Endothelial cell of umbilical vein (primary cell): ENCODE data around the gene TBCD.

Experiments used
- EZH2 ChIP-seq: IDR thresholded peaks from 2 replicates; pipeline ENCODE4 v1.6.1; 2012; ENCODE audit warnings: borderline replicate concordance, low read depth, mild to moderate bottlenecking, moderate library complexity, low read length, inconsistent platforms; ENCODE audit not compliant: severe bottlenecking
- POLR2AphosphoS5 ChIP-seq: IDR thresholded peaks from 2 replicates; pipeline ENCODE4 v1.6.1; 2012; ENCODE audit warnings: low read depth, mild to moderate bottlenecking, control low read depth, low read length, moderate library complexity; ENCODE audit not compliant: insufficient read depth
- TF ChIP-seq, protein P1 (sequence below), 2 donors: IDR thresholded peaks; 1 replicate in 1 of 2; 2 replicates in 1 of 2; pipeline ENCODE4 v1.5.1; 2011; ENCODE audit warnings: low read length in 2 of 2, mild to moderate bottlenecking in 2 of 2, moderate library complexity in 2 of 2, control low read depth in 1 of 2, inconsistent platforms in 1 of 2, low read depth in 1 of 2; ENCODE audit not compliant: insufficient read depth in 1 of 2; ENCODE audit errors: extremely low read depth in 1 of 2
- TF ChIP-seq, protein P2 (sequence below): IDR thresholded peaks from 2 replicates; pipeline ENCODE4 v1.6.1; 2011; ENCODE audit not compliant: insufficient read depth, insufficient read length

DNA sequence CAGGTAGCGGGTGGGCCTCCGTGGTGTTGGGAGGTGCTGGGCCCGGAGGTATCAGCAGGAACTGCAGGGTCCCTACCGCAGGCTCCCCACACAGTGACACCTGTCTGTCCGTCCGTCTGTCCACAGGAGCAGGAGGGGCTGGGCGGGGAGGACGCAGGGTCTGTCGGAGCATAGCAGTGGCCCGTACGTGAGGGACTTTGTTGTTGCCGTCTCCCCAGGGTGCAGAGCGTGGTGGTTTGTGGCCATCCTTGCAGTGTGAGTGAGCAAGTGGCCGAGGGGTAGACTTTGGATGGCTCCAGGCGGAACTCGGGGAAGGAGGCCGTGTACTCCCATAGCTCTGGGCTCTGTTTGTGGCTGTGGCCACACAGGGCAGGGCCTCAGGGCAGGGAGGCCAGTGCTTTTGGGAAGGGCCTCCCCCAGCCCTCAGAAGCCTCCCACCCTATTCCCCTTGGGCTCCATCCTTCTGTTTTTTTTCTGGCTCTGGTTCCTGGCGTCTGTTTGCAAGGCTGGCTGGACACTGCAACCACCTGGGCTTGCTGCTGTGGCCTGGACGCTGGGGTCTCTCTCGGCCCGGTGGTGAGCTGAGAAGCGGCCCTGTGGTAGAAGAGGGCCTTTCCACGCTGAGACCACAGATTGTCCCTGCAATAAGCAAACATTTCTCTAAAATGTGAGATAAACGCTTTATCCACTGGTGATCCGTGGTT is 128.9 kb downstream of the TBCD start:
- TF ChIP-seq, protein P1, sequence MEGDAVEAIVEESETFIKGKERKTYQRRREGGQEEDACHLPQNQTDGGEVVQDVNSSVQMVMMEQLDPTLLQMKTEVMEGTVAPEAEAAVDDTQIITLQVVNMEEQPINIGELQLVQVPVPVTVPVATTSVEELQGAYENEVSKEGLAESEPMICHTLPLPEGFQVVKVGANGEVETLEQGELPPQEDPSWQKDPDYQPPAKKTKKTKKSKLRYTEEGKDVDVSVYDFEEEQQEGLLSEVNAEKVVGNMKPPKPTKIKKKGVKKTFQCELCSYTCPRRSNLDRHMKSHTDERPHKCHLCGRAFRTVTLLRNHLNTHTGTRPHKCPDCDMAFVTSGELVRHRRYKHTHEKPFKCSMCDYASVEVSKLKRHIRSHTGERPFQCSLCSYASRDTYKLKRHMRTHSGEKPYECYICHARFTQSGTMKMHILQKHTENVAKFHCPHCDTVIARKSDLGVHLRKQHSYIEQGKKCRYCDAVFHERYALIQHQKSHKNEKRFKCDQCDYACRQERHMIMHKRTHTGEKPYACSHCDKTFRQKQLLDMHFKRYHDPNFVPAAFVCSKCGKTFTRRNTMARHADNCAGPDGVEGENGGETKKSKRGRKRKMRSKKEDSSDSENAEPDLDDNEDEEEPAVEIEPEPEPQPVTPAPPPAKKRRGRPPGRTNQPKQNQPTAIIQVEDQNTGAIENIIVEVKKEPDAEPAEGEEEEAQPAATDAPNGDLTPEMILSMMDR (IDR thresholded peaks at IDR 0.05; ENCODE audit: extremely low read depth in 1 of 2, insufficient read depth in 1 of 2, low read depth in 1 of 2, low read length in 2 of 2): no peak
- TF ChIP-seq EZH2: no peak
- TF ChIP-seq, protein P2, sequence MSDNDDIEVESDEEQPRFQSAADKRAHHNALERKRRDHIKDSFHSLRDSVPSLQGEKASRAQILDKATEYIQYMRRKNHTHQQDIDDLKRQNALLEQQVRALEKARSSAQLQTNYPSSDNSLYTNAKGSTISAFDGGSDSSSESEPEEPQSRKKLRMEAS: no peak
- TF ChIP-seq POLR2AphosphoS5: no peak
